ENCODE data around the gene CDKN1C. TPM values are rescaled to one million over a fixed set of nuclear protein-coding genes. Genes with fewer than 3 reads are reported as not detected.
A peak's percentile ranks its signal among the peaks of the same experiment; 100 is the strongest.

Gene CDKN1C
- total RNA-seq, 4 donors from 2014 or later: 4.1 to 54.6 (median 20.8) TPM

DNA sequence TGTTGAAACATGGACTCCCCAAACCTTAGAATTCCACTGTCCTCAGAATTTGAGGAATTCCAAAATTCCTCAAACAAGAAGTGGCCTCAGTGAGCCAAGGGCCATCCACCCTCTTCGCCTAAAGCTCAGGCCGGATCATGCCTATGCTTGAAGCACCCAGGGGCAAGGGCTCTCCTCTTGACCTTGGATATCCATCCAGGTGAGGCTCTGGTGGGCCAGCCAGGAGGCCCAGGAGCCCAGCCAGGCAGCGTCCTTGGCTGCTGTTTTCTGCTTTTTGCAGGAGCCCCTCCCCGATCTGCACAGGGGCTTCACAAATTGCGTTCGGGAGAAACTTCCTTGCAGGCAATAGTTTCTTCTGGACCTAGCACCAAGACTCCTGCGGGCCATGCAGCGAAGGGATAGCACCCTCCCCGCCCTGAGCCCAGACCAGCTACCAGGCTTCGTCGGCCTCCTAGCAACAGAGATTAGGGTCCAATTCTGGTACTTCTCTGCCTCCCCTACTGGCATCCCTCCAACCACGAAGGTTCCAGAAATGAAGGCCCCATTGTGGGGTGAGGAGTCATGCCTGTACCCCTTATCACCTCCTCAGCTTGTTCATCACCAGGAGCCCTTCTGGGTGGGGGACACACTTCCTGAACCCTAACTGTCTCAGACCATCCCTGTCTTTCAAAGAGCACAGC lies 41.7 kb upstream of the CDKN1C start:
- Histone ChIP-seq H3K4me3 (peak overlapping the region in 3 of 4 donors; percentile 62 to 79 (median 76)), H3K4me1 (peaks cover 26 to 60% (median 34%) of the 10 kb centered on the region in 3 donors), H3K36me3 (no peaks in the 10 kb centered on the region), H3K9me3 (no peaks in the 10 kb centered on the region), H3K27me3 (peaks cover 0 to 37% (median 0%) of the 10 kb centered on the region in 4 donors), H3K27ac (no peak overlapping the region)
- no peak for DNase-seq
- WGBS, 2 donors: 90 to 91% methylated on average over 5 to 10 of the region's 12 CpGs
- TF ChIP-seq POLR2A (IDR thresholded peaks at IDR 0.05): no peak
- TF ChIP-seq, protein P1, sequence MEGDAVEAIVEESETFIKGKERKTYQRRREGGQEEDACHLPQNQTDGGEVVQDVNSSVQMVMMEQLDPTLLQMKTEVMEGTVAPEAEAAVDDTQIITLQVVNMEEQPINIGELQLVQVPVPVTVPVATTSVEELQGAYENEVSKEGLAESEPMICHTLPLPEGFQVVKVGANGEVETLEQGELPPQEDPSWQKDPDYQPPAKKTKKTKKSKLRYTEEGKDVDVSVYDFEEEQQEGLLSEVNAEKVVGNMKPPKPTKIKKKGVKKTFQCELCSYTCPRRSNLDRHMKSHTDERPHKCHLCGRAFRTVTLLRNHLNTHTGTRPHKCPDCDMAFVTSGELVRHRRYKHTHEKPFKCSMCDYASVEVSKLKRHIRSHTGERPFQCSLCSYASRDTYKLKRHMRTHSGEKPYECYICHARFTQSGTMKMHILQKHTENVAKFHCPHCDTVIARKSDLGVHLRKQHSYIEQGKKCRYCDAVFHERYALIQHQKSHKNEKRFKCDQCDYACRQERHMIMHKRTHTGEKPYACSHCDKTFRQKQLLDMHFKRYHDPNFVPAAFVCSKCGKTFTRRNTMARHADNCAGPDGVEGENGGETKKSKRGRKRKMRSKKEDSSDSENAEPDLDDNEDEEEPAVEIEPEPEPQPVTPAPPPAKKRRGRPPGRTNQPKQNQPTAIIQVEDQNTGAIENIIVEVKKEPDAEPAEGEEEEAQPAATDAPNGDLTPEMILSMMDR (IDR thresholded peaks at IDR 0.05): no peak
- intact Hi-C loops (cut with DNase I): no loop called here

DNA sequence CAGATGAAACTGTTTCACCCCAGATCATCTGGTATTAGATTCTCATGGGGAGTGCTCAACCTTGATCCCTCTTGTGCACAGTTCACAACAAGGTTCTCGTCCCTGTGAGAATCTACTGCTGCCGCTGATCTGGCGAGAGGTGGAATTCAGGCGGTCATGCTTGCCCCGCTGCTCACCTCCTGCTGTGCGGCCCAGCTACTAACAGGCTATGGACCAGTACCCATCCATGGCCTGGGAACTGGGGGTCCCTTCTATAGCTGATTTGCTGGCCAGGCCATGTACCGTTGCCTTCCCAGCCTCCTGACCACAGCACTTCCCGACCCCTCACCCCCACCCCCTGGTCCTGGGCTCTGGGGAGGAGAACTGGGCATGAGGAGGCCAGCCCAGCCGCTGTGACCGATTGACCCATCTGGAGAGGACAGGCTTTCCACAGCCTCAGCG lies 41.1 kb upstream of the CDKN1C start:
- Histone ChIP-seq H3K4me1 (peaks cover 26 to 58% (median 34%) of the 10 kb centered on the region in 3 donors), H3K27me3 (peaks cover 0 to 37% (median 0%) of the 10 kb centered on the region in 4 donors), H3K9me3 (no peaks in the 10 kb centered on the region), H3K4me3 (no peak overlapping the region), H3K27ac (no peak overlapping the region), H3K36me3 (no peaks in the 10 kb centered on the region)
- intact Hi-C loops (cut with DNase I): no loop called here
- 88 to 90% methylated on average over 5 to 11 of the region's 11 CpGs for WGBS, 2 donors
- no peak for TF ChIP-seq POLR2A (IDR thresholded peaks at IDR 0.05)
- TF ChIP-seq, protein P1 (IDR thresholded peaks at IDR 0.05): no peak
- no peak for DNase-seq

DNA sequence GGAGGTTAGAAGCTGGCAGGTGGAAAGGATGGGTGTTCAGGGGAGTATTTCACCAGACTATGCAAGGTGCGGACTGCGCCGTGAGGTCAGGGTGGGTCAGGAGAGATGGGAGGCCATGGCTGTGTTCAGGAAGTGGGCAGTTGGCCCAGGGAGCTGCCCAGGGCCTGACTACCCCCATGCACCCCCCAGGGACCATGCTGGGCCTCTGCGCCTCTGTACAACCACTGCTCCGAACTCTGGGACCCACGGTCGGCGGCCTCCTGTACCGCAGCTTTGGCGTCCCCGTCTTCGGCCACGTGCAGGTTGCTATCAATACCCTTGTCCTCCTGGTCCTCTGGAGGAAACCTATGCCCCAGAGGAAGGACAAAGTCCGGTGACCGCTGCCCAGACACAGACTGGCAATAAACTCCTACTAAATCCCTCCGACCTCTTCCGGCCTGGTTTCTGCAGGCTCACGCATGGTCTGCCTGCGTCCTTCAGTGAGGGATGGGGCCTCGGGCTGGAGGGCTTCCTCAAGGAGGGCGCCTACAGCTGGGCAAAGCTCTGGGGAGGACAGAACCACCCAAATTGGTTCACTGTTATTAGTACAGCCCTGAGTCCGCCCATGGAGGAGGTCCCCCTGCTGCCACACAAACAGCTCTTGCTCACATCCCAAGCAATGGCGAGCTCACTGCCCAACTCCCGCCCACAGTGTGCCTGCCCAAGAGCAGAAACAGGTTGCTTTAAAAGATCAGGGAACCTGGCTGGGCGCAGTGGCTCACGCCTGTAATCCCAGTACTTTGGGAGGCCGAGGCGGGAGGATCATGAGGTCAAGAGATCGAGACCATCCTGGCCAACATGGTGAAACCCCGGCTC lies 39.5 kb upstream of the CDKN1C start:
- Histone ChIP-seq H3K27me3 (peaks cover 0 to 31% (median 0%) of the 10 kb centered on the region in 4 donors), H3K4me1 (peaks cover 20 to 47% (median 24%) of the 10 kb centered on the region in 3 donors), H3K27ac (peak overlapping the region in 2 of 4 donors; percentile 7 to 33), H3K36me3 (no peaks in the 10 kb centered on the region), H3K4me3 (no peak overlapping the region), H3K9me3 (no peaks in the 10 kb centered on the region)
- intact Hi-C loops (cut with DNase I): no loop called here
- no peak for DNase-seq
- TF ChIP-seq POLR2A (IDR thresholded peaks at IDR 0.05): no peak
- TF ChIP-seq, protein P1 (IDR thresholded peaks at IDR 0.05): no peak
- WGBS, 2 donors: 85 to 96% methylated on average over 8 to 10 of the region's 30 CpGs

DNA sequence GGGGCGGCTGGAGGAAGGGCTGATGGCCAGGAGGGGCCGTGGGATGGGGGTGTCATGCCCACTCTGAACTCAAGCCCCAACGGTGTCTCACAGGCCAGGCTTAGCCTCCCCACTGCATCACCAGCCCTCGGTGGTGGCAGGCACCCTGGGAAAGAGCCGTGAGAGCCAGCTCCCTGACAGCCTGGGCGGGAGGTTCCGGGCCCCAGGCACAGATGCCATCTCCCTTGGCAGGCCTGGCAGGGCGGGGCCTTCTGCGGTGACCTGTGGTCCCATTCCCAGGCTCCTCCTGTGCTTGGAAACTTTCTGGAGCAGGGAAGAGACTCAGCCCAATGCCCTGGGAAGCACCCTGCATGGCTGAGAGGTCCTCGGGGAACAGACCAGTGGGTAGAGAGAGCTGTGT lies 38.8 kb upstream of the CDKN1C start:
- Histone ChIP-seq H3K36me3 (no peaks in the 10 kb centered on the region), H3K9me3 (no peaks in the 10 kb centered on the region), H3K4me3 (no peak overlapping the region), H3K27ac (peak overlapping the region in 3 of 4 donors; percentile 7 to 33 (median 30)), H3K4me1 (peaks cover 14 to 40% (median 18%) of the 10 kb centered on the region in 3 donors), H3K27me3 (peaks cover 0 to 24% (median 0%) of the 10 kb centered on the region in 4 donors)
- WGBS, 2 donors: no CpG with 5 or more reads among the region's 10 CpGs
- intact Hi-C loops (cut with DNase I): no loop called here
- no peak for DNase-seq
- TF ChIP-seq POLR2A (IDR thresholded peaks at IDR 0.05): no peak
- TF ChIP-seq, protein P1 (IDR thresholded peaks at IDR 0.05): no peak
